NCI-H748 treated with DMSO at 0.1 percent for 48 hours (cell line): Measurements from ENCODE around the gene COX7C.

Experiments
- DNase-seq: peaks from one replicate; lab custom pipeline; 2025; lab: John Stamatoyannopoulos, UW

Gene COX7C

DNA sequence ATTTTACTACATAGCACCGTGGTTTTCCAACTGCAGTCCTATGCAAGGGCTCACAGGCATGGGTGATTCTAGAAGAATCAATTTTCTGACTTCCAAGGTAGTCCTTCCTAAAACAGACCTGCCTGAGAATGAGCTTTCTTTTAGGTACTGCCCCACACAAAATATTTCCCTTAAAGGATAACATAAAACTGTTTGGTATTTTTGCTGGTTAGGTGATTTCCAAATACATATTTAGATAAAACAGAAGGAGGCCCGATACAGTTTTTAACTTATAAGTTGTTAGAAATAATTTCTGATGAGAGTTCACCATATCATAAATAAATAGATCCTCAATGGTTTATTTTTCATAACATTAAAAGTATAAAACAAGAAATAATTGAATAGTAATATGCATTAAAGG lies 46.4 kb downstream of the COX7C start:
- no peak for DNase-seq

DNA sequence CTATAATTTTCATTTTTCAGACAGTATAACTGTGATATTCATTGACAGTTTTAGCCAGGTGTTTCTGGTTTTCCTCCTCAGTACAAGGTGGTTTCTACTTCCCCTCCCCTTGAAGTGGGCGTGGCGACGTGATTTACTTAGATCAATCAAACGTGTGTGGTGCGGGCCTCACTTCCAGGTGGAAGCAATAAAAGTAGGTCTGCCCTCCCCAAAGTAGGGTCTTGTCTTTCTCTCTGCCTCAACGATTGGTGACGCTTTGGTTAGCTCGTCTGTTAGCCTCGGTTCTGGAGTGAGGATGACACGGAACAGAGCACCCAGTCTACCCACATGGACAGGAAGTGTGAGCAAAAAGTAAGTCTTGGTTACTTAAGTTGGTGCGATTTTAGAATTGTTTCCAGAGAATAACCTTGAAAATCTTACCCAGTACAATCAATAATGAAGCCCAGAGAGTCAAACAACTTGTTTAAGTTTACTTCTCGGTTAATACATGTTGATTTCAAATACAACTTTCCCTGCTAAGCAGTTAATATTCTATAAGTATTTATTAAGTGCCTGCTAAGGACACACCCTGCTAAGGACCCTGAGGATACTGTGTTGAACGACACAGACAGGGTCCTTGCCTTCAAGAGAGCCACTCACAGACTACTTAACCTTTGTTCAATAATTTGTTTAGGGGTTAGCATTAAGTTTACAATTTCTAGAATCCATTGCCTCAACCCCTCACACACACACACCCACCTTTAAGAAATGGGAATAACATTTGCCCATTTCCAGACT lies 48.4 kb downstream of the COX7C start:
- no peak for DNase-seq

DNA sequence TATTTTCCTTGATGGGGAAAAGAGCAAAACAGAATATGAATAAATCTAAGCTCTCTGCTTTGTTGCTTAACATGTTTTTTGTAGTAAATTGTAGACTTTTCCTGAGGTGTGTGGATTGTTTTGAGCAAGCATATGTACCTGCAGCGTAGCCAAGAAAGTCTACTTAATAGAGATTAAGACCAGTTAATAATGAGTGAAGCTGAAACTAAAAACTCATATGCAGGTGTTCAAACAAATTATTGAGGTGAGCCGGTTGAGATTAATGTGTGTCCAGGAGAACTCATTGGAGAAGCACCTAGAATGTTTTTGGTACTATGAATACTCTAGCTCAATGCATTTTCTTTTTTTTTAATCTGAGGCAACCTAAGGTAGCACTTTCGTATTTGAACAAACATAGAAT lies 49.2 kb downstream of the COX7C start:
- no peak for DNase-seq
